GM23338 (cell line): ENCODE data around the gene INAFM1. TPM values are rescaled to one million over a fixed set of nuclear protein-coding genes. Genes with fewer than 3 reads are reported as not detected.
A peak's percentile ranks its signal among the peaks of the same experiment; 100 is the strongest.
"Not testable (repeated sequence)": the region's sequence is repeated elsewhere in the genome, so short reads cannot be mapped to it uniquely, and the experiment has no call there.

Experiments
- ATAC-seq: fragments of 200-7000 bp; cut with Tn5 transposase; 3 replicates; pipeline ENCODE4 v1.9.1; 2020
- DNase-seq: peaks from one replicate; pipeline ENCODE4 v3.0.0-alpha.2; 2015; ENCODE audit warnings: low spot score
- H2AFZ ChIP-seq: fragments of 200-600 bp; sonication (generic); 2 replicates; pipeline ENCODE4 v1.8.0; 2016; ENCODE audit warnings: antibody characterized with exemption, mild to moderate bottlenecking, moderate library complexity
- H3F3A ChIP-seq: fragments of 200-600 bp; sonication (generic); replicated peaks from 2 replicates; pipeline ENCODE4 v1.8.0; 2017; ENCODE audit warnings: antibody characterized with exemption, mixed run types, low read depth
- H3K27ac ChIP-seq: fragments of 200-600 bp; sonication (generic); 2 replicates; pipeline ENCODE4 v1.6.1; 2016; ENCODE audit warnings: low read depth
- H3K27me3 ChIP-seq: fragments of 200-600 bp; sonication (generic); 2 replicates; pipeline ENCODE4 v1.8.0; 2016; ENCODE audit warnings: mild to moderate bottlenecking, mixed run types, moderate library complexity; ENCODE audit not compliant: insufficient read depth
- H3K36me3 ChIP-seq: fragments of 200-600 bp; sonication (generic); 2 replicates; pipeline ENCODE4 v1.8.0; 2016; ENCODE audit warnings: mild to moderate bottlenecking; ENCODE audit not compliant: insufficient read depth
- H3K4me1 ChIP-seq: fragments of 200-600 bp; sonication (generic); 2 replicates; pipeline ENCODE4 v1.8.0; 2016; ENCODE audit warnings: mild to moderate bottlenecking, moderate library complexity; ENCODE audit not compliant: insufficient read depth
- H3K4me2 ChIP-seq: fragments of 200-600 bp; sonication (generic); 2 replicates; pipeline ENCODE4 v1.7.1; 2017; ENCODE audit warnings: mixed run types
- H3K4me3 ChIP-seq: fragments of 200-600 bp; sonication (generic); 2 replicates; pipeline ENCODE4 v1.6.1; 2016; ENCODE audit warnings: mixed run types
- H3K79me2 ChIP-seq: fragments of 200-600 bp; sonication (generic); replicated peaks from 2 replicates; pipeline ENCODE4 v1.8.0; 2017; ENCODE audit warnings: mild to moderate bottlenecking; ENCODE audit not compliant: insufficient read depth
- H3K9me2 ChIP-seq: fragments of 200-600 bp; sonication (generic); 2 replicates; pipeline ENCODE4 v1.8.0; 2017; ENCODE audit not compliant: insufficient read depth
- H4K20me1 ChIP-seq: fragments of 200-600 bp; sonication (generic); replicated peaks from 2 replicates; pipeline ENCODE4 v1.8.0; 2017; ENCODE audit warnings: mild to moderate bottlenecking; ENCODE audit not compliant: insufficient read depth
- H3K27ac Mint-ChIP-seq: 2 replicates; pipeline ENCODE4 v1.8.0; 2020; ENCODE audit warnings: inconsistent platforms, mild to moderate bottlenecking, moderate library complexity, mixed read lengths
- H3K27me3 Mint-ChIP-seq: 3 replicates; pipeline ENCODE4 v1.8.0; 2022; ENCODE audit warnings: low read depth, mild to moderate bottlenecking, moderate library complexity, mixed read lengths, inconsistent platforms; ENCODE audit not compliant: insufficient read depth, poor library complexity
- H3K36me3 Mint-ChIP-seq: 3 replicates; pipeline ENCODE4 v1.8.0; 2021; ENCODE audit warnings: low read depth, mild to moderate bottlenecking, inconsistent platforms, moderate library complexity, mixed read lengths
- H3K4me1 Mint-ChIP-seq: 3 replicates; pipeline ENCODE4 v1.8.0; 2020; ENCODE audit warnings: mild to moderate bottlenecking, inconsistent platforms, mixed read lengths
- H3K4me3 Mint-ChIP-seq: 3 replicates; pipeline ENCODE4 v1.8.0; 2021; ENCODE audit warnings: moderate library complexity, mild to moderate bottlenecking, inconsistent platforms, mixed read lengths
- H3K9me3 Mint-ChIP-seq: 3 replicates; pipeline ENCODE4 v1.8.0; 2020; ENCODE audit warnings: moderate library complexity, mild to moderate bottlenecking, inconsistent platforms, mixed read lengths
- CREB1 ChIP-seq: fragments of 250-450 bp; sonication (Bioruptor Pico); IDR thresholded peaks from 2 replicates; pipeline ENCODE4 v1.5.0; 2020; ENCODE audit warnings: low read depth, mild to moderate bottlenecking, moderate library complexity
- CTCF ChIP-seq, 2 experiments: fragments of 200-600 bp in 1 of 2; sonication (generic) in 1 of 2; conservative IDR thresholded peaks; 2 replicates each; pipeline versions ENCODE4 v1.5.1 to v1.6.1; 2016 to 2017; ENCODE audit warnings: antibody characterized with exemption in 2 of 2, low read depth in 2 of 2, mild to moderate bottlenecking in 2 of 2, moderate library complexity in 1 of 2
- ETS1 ChIP-seq: IDR thresholded peaks from 2 replicates; pipeline ENCODE4 v1.6.1; 2016; ENCODE audit warnings: antibody characterized with exemption
- NANOG ChIP-seq: IDR thresholded peaks from 2 replicates; pipeline ENCODE4 v1.6.1; 2016; ENCODE audit warnings: antibody characterized with exemption, borderline replicate concordance
- POLR2AphosphoS5 ChIP-seq: IDR thresholded peaks from 2 replicates; pipeline ENCODE4 v1.6.1; 2016; ENCODE audit warnings: antibody characterized with exemption, low read depth
- STAT1 ChIP-seq: IDR thresholded peaks from one replicate; pipeline ENCODE4 v1.6.1; 2016; ENCODE audit warnings: antibody characterized with exemption; ENCODE audit not compliant: unreplicated experiment
- ZNF114 ChIP-seq: fragments of 250-450 bp; sonication (Bioruptor Pico); IDR thresholded peaks from 2 replicates; pipeline ENCODE4 v1.5.0; 2020; ENCODE audit warnings: mild to moderate bottlenecking, moderate library complexity
- polyA plus RNA-seq: library from polyadenylated mRNA; unstranded; fragments of >200 nt; fragmentation: Nextera tagmentation; extraction: Ambion mirVana; gene quantifications from 2 replicates; pipeline ENCODE4 v1.2.1, GENCODE V29; 2016
- total RNA-seq: library from RNA; depleted of rRNA; stranded (reverse); fragments of >200 nt; shearing (Covaris generic); gene quantifications from 2 replicates; pipeline ENCODE4 v1.2.3, GENCODE V29; 2014

The INAFM1 gene
- total and polyA plus RNA-seq, 2 experiments from 2014 or later = 2.9 to 10.2 TPM

DNA sequence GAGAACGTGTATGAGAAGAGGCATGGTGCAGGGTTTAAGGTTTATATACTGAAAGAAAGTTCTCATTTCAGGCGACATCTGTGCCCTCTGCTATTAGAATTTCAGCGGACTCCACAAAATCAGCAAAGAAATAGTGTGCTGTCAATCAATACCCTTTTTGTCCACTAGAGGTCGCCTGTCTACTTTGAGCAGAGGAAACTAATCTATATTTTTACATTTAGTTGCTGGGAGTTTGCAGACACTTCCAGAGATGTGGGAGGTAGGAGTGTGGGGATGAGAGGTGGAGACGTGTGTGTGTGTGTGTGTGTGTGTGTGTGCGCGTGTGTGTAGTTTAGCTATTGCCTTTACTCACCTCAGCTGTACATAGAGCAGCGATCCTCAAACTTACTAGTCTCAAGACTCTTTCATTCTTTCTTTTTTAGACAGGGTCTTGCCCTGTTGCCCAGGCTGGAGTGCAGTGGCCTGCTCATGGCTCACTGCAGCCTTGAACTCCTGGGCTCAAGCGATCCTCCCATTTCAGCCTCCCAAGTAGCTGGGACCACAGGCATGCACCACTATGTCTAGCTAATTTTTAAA lies 9.7 kb downstream of the INAFM1 start:
- H3K4me1 ChIP-seq = no peaks in the 10 kb centered on the region
- DNase-seq = peak; percentile 83
- peak; percentile 43 for ATAC-seq

GRCh38 chr19:47296036-47296435 lies 21.4 kb downstream of the INAFM1 start:
- no peak overlapping the region for H3K27ac Mint-ChIP-seq
- no peaks in the 10 kb centered on the region for H3K4me1 ChIP-seq
- no peaks in the 10 kb centered on the region for H3K79me2 ChIP-seq
- H3K27me3 ChIP-seq = no peaks in the 10 kb centered on the region
- no peaks in the 10 kb centered on the region for H3F3A ChIP-seq
- H4K20me1 ChIP-seq = no peaks in the 10 kb centered on the region
- no peak overlapping the region for H2AFZ ChIP-seq
- H3K4me3 ChIP-seq = no peak overlapping the region
- H3K9me2 ChIP-seq = no peaks in the 10 kb centered on the region
- H3K4me1 Mint-ChIP-seq = peaks cover 9% of the 10 kb centered on the region; the same call in 2 of the 3 replicates
- H3K27ac ChIP-seq = no peak overlapping the region
- TF ChIP-seq ETS1 (no peak), POLR2AphosphoS5 (no peak), CREB1 (peak; percentile 90), ZNF114 (no peak), CTCF (conservative IDR thresholded peaks at IDR 0.05; ENCODE audit: low read depth in 2 of 2) (peak; percentile 84 to 94), STAT1 (no peak), NANOG (no peak)
- H3K9me3 Mint-ChIP-seq = no peaks in the 10 kb centered on the region
- ATAC-seq (peak; percentile 99), DNase-seq (peak; percentile 99)
- peaks cover 7% of the 10 kb centered on the region for H3K27me3 Mint-ChIP-seq
- H3K4me2 ChIP-seq = no peak overlapping the region
- H3K36me3 Mint-ChIP-seq = no peaks in the 10 kb centered on the region
- H3K36me3 ChIP-seq = no peaks in the 10 kb centered on the region
- no peak overlapping the region for H3K4me3 Mint-ChIP-seq

More for the DNA sequence above, 9.7 kb downstream of the INAFM1 start:
- H3K27ac Mint-ChIP-seq = no peak overlapping the region
- H3K4me3 Mint-ChIP-seq = no peak overlapping the region
- Histone ChIP-seq H3K9me2 (no peaks in the 10 kb centered on the region), H3K27me3 (no peaks in the 10 kb centered on the region), H3K27ac (no peak overlapping the region), H3F3A (peaks cover 11% of the 10 kb centered on the region; the same call in 1 of the 2 replicates), H3K79me2 (no peaks in the 10 kb centered on the region), H2AFZ (no peak overlapping the region), H3K4me2 (no peak overlapping the region), H4K20me1 (no peaks in the 10 kb centered on the region), H3K36me3 (no peaks in the 10 kb centered on the region), H3K4me3 (no peak overlapping the region)
- peak; percentile 82 to 97 for TF ChIP-seq CTCF (conservative IDR thresholded peaks at IDR 0.05; ENCODE audit: low read depth in 2 of 2)
- no peak for TF ChIP-seq STAT1
- peaks cover 1% of the 10 kb centered on the region; the same call in 2 of the 3 replicates for H3K4me1 Mint-ChIP-seq
- peaks cover under 1% of the 10 kb centered on the region for H3K27me3 Mint-ChIP-seq
- peaks cover 5% of the 10 kb centered on the region; the same call in 1 of the 3 replicates for H3K9me3 Mint-ChIP-seq
- peaks cover 3% of the 10 kb centered on the region; the same call in 1 of the 3 replicates for H3K36me3 Mint-ChIP-seq

GRCh38 chr19:47300867-47301266 lies 26.2 kb downstream of the INAFM1 start:
- not testable (repeated sequence) for H3K4me2 ChIP-seq, H3K9me3 Mint-ChIP-seq, H3K4me3 ChIP-seq, H3K27me3 ChIP-seq, H3F3A ChIP-seq, H3K36me3 ChIP-seq, H2AFZ ChIP-seq, H3K4me3 Mint-ChIP-seq, H3K79me2 ChIP-seq, H3K27ac Mint-ChIP-seq, DNase-seq, ATAC-seq, H4K20me1 ChIP-seq, H3K36me3 Mint-ChIP-seq, H3K9me2 ChIP-seq, H3K4me1 ChIP-seq
- H3K27me3 Mint-ChIP-seq = peaks cover 11% of the 10 kb centered on the region
- 0 out of 2 replicates have a peak overlapping the region, but pooled peaks have one; percentile 32 for H3K27ac ChIP-seq
- H3K4me1 Mint-ChIP-seq = peaks cover 12% of the 10 kb centered on the region
